OCI-LY1 (cell line): ENCODE results near the gene CCL27.

Source experiments
- CTCF ChIP-seq: fragments of 200-600 bp; sonication (generic), shearing (Covaris generic); IDR thresholded peaks from 2 replicates; pipeline ENCODE4 v1.5.1; 2017; ENCODE audit warnings: mild to moderate bottlenecking, antibody characterized with exemption, low read length, moderate library complexity, mixed read lengths
- EZH2 ChIP-seq: fragments of 200-600 bp; sonication (generic), shearing (Covaris generic); IDR thresholded peaks from 2 replicates; pipeline ENCODE4 v1.8.0; 2017; ENCODE audit warnings: borderline replicate concordance, mixed run types, mild to moderate bottlenecking, antibody characterized with exemption, low read length, moderate library complexity, mixed read lengths

- no peak for TF ChIP-seq CTCF
- TF ChIP-seq EZH2 = no peak
Observed at GRCh38 chr9:34691936-34692315, 29.5 kb upstream of the CCL27 start.
